ENCODE data around the gene CLCA2.

The CLCA2 gene

GRCh38 chr1:86447198-86447790 is 23.3 kb downstream of the CLCA2 start:
- POLR2A ChIA-PET, result no interaction called here
- CTCF ChIA-PET, result interaction anchor here (1.0 to 2.5 kb wide), 4 partner anchors 26 to 67 kb away, joined by 3 to 11 read pairs (median 4); no protein-coding TSS in a partner anchor
- TF ChIP-seq, protein P1, sequence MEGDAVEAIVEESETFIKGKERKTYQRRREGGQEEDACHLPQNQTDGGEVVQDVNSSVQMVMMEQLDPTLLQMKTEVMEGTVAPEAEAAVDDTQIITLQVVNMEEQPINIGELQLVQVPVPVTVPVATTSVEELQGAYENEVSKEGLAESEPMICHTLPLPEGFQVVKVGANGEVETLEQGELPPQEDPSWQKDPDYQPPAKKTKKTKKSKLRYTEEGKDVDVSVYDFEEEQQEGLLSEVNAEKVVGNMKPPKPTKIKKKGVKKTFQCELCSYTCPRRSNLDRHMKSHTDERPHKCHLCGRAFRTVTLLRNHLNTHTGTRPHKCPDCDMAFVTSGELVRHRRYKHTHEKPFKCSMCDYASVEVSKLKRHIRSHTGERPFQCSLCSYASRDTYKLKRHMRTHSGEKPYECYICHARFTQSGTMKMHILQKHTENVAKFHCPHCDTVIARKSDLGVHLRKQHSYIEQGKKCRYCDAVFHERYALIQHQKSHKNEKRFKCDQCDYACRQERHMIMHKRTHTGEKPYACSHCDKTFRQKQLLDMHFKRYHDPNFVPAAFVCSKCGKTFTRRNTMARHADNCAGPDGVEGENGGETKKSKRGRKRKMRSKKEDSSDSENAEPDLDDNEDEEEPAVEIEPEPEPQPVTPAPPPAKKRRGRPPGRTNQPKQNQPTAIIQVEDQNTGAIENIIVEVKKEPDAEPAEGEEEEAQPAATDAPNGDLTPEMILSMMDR (IDR thresholded peaks at IDR 0.05; ENCODE audit: insufficient read depth, low read length, missing control alignments), result no peak
- no peak overlapping the region for H3K4me3 ChIP-seq (ENCODE audit: low read depth, low read length)
- DNase-seq (ENCODE audit: low read depth, low spot score), result no peak

GRCh38 chr1:86448670-86449069 is 24.7 kb downstream of the CLCA2 start:
- no peak for DNase-seq (ENCODE audit: low read depth, low spot score)
- ChIA-PET POLR2A (no interaction called here), CTCF (no interaction called here)
- TF ChIP-seq, protein P1 (IDR thresholded peaks at IDR 0.05; ENCODE audit: insufficient read depth, low read length, missing control alignments), result no peak
- H3K4me3 ChIP-seq (ENCODE audit: low read depth, low read length), result no peak overlapping the region

DNA sequence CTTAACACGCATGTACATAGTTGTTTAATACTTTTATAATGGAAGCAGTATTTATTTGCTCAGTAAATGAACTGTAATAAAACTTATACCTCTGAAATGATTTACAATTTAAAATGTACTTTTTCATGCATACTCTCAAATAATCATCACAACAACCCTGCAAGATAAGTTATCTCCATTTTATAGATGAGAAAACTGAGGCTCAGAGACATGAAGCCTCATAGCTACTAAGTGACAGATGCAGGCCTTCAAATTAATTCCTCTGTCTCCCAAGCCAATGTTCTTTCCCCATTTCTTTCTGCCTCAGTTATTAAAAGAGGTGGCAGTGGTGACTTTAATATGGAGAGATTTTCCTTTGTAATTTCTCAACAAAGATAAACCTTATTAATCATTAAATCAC is 25.1 kb downstream of the CLCA2 start:
- TF ChIP-seq, protein P1 (IDR thresholded peaks at IDR 0.05; ENCODE audit: insufficient read depth, low read length, missing control alignments), result no peak
- CTCF ChIA-PET, result interaction anchor here (0.9 kb wide), 1 partner anchor 19 kb away, joined by 4 read pairs; no protein-coding TSS in a partner anchor
- POLR2A ChIA-PET, result no interaction called here

DNA sequence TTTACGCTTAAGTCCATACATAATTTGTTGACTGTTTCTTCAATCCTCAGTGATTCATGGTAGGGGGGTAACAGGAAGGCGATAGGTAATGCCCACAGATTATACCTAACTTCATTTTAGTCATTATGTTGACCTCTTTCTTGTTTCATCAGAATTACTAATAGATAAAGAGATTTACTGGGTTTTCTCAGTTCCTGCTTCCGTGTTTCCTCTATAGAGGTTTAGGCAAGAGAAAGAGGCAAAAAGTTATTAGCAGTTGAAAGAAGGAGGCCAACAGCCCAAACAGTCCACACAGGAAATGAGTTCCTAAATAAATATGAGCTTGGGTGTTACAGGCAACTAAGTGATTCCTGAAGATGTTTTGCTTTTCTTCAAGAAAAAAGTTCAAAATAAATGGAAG is 26.9 kb downstream of the CLCA2 start:
- POLR2A ChIA-PET, result no interaction called here
- TF ChIP-seq, protein P1 (IDR thresholded peaks at IDR 0.05; ENCODE audit: insufficient read depth, low read length, missing control alignments), result no peak
- CTCF ChIA-PET, result interaction anchor here (1.1 to 2.8 kb wide), 3 partner anchors 23 to 51 kb away, joined by 4 to 13 read pairs (median 7); no protein-coding TSS in a partner anchor
- DNase-seq (ENCODE audit: low read depth, low spot score), result no peak
- H3K4me3 ChIP-seq (ENCODE audit: low read depth, low read length), result no peak overlapping the region

More for the DNA sequence above, 25.1 kb downstream of the CLCA2 start:
- no peak overlapping the region for H3K4me3 ChIP-seq (ENCODE audit: low read depth, low read length)
- no peak for DNase-seq (ENCODE audit: low read depth, low spot score)

DNA sequence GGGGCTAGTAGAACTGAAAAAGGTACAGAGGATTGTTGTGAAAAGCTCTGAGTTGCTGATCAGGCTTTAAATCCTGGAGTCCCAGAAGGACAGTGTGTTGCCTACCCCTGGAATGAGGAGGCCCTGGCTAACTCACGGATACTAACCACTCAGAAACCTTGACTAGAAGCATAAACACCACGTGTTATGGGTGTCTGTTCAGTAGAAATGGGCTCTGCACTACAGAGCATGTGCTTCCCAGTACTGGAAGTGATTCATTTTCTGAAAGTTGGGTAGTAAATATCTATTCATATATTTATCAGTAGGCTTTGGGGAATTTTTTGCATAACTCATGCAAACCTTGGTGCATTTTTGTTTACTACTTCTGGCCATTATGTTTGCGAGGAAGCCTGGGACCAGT is 29.7 kb downstream of the CLCA2 start:
- no peak for DNase-seq (ENCODE audit: low read depth, low spot score)
- H3K4me3 ChIP-seq (ENCODE audit: low read depth, low read length), result no peak overlapping the region
- ChIA-PET POLR2A (no interaction called here), CTCF (interaction anchor here (2.8 kb wide), 1 partner anchor 20 kb away, joined by 13 read pairs; no protein-coding TSS in a partner anchor)
- TF ChIP-seq, protein P1 (IDR thresholded peaks at IDR 0.05; ENCODE audit: insufficient read depth, low read length, missing control alignments), result no peak

DNA sequence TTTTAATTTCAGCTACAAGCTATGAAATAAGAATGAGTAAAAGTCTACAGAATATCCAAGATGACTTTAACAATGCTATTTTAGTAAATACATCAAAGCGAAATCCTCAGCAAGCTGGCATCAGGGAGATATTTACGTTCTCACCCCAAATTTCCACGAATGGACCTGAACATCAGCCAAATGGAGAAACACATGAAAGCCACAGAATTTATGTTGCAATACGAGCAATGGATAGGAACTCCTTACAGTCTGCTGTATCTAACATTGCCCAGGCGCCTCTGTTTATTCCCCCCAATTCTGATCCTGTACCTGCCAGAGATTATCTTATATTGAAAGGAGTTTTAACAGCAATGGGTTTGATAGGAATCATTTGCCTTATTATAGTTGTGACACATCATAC is 31.1 kb downstream of the CLCA2 start:
- DNase-seq (ENCODE audit: low read depth, low spot score), result no peak
- H3K4me3 ChIP-seq (ENCODE audit: low read depth, low read length), result no peak overlapping the region
- ChIA-PET CTCF (no interaction called here), POLR2A (no interaction called here)
- TF ChIP-seq, protein P1 (IDR thresholded peaks at IDR 0.05; ENCODE audit: insufficient read depth, low read length, missing control alignments), result no peak

Measured in AG04449 (cell line).